Suprapubic skin (tissue), 4 donors: Measurements from ENCODE around the gene CPT2.

Experiments
- EP300 ChIP-seq: sonication (generic); formaldehyde crosslinking; IDR thresholded peaks from one replicate; pipeline ENCODE4 v1.6.1; 2017; ENCODE audit warnings: antibody characterized with exemption
- POLR2A ChIP-seq, 2 donors: fragments of 450-650 bp; IDR thresholded peaks; one replicate each; pipeline ENCODE4 v1.6.1; 2017; ENCODE audit warnings: antibody characterized with exemption in 2 of 2, mild to moderate bottlenecking in 2 of 2, moderate library complexity in 2 of 2
- POLR2AphosphoS5 ChIP-seq, 3 donors: sonication (generic); formaldehyde crosslinking; IDR thresholded peaks; one replicate each; pipeline ENCODE4 v1.6.1; 2017; ENCODE audit warnings: antibody characterized with exemption in 3 of 3
- TF ChIP-seq, protein P1 (sequence below), 2 donors: fragments of 200-600 bp in 1 of 2; fragments of 450-650 bp in 1 of 2; sonication (generic) in 1 of 2; IDR thresholded peaks; one replicate each; pipeline ENCODE4 v1.5.1; 2016 to 2019; ENCODE audit warnings: antibody characterized with exemption in 2 of 2, mild to moderate bottlenecking in 1 of 2, moderate library complexity in 1 of 2

DNA sequence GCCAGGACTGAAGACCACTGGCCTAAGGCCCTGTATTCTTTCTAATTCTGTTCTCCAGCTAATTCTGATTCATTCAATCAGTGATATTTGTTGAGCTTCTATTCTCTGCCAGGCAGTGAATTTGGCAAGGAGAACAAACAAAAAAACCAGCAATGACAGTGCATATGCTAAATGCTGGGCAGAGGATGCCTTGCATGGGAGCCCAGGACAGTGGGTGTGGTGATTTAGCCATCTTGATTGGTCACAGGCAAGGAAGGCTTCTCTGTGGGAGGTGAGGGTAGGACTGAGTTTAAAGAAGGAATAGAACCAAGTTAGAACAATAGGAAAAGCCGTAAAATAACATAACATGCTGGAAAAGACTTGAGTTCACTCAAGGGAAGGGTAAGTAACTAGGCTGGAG is 9.2 kb upstream of the CPT2 start:
- TF ChIP-seq POLR2A (IDR thresholded peaks at IDR 0.05), result no peak
- TF ChIP-seq, protein P1, sequence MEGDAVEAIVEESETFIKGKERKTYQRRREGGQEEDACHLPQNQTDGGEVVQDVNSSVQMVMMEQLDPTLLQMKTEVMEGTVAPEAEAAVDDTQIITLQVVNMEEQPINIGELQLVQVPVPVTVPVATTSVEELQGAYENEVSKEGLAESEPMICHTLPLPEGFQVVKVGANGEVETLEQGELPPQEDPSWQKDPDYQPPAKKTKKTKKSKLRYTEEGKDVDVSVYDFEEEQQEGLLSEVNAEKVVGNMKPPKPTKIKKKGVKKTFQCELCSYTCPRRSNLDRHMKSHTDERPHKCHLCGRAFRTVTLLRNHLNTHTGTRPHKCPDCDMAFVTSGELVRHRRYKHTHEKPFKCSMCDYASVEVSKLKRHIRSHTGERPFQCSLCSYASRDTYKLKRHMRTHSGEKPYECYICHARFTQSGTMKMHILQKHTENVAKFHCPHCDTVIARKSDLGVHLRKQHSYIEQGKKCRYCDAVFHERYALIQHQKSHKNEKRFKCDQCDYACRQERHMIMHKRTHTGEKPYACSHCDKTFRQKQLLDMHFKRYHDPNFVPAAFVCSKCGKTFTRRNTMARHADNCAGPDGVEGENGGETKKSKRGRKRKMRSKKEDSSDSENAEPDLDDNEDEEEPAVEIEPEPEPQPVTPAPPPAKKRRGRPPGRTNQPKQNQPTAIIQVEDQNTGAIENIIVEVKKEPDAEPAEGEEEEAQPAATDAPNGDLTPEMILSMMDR (IDR thresholded peaks at IDR 0.05), result no peak
- TF ChIP-seq POLR2AphosphoS5 (IDR thresholded peaks at IDR 0.05), result no peak
- no peak for TF ChIP-seq EP300
